Endothelial cell (in vitro differentiated cells): Measurements from ENCODE around the gene GPR176. TPM values are rescaled to one million over a fixed set of nuclear protein-coding genes. Genes with fewer than 3 reads are reported as not detected.

ENCODE experiments used
- DNase-seq: peaks from one replicate; pipeline ENCODE4 v3.0.0; 2021; ENCODE audit warnings: low spot score
- H3K27ac Mint-ChIP-seq: one replicate; pipeline ENCODE4 v1.8.0; 2021; ENCODE audit warnings: mixed read lengths, inconsistent platforms; ENCODE audit not compliant: unreplicated experiment
- H3K27me3 Mint-ChIP-seq: one replicate; pipeline ENCODE4 v1.8.0; 2021; ENCODE audit warnings: mild to moderate bottlenecking, moderate library complexity, mixed read lengths, inconsistent platforms; ENCODE audit not compliant: unreplicated experiment
- H3K36me3 Mint-ChIP-seq: one replicate; pipeline ENCODE4 v1.8.0; 2021; ENCODE audit warnings: mild to moderate bottlenecking, low read depth, mixed read lengths, inconsistent platforms; ENCODE audit not compliant: unreplicated experiment
- H3K4me1 Mint-ChIP-seq: one replicate; pipeline ENCODE4 v1.8.0; 2021; ENCODE audit warnings: mild to moderate bottlenecking, mixed read lengths, inconsistent platforms; ENCODE audit not compliant: unreplicated experiment
- H3K4me3 Mint-ChIP-seq: one replicate; pipeline ENCODE4 v1.8.0; 2021; ENCODE audit warnings: mild to moderate bottlenecking, mixed read lengths, inconsistent platforms; ENCODE audit not compliant: unreplicated experiment
- H3K9me3 Mint-ChIP-seq: one replicate; pipeline ENCODE4 v1.8.0; 2021; ENCODE audit warnings: mixed read lengths, inconsistent platforms; ENCODE audit not compliant: unreplicated experiment
- CTCF ChIP-seq: fragments of 200-600 bp; sonication (generic); IDR thresholded peaks from one replicate; pipeline ENCODE4 v1.5.0; 2021; ENCODE audit warnings: antibody characterized with exemption; ENCODE audit not compliant: unreplicated experiment
- total RNA-seq: library from RNA; stranded (reverse); fragmentation: NEBNext Ultra II Directional; extraction: Animal tissue kit (Norgen Biotek cat#: 25700); gene quantifications from one replicate; pipeline ENCODE4 v1.2.1, GENCODE V29; 2021; ENCODE audit not compliant: unreplicated experiment

Gene GPR176
- total RNA-seq, 1 donor from 2014 or later = 2.4 TPM

- Mint-ChIP-seq H3K27ac (no peak overlapping the region), H3K4me1 (peaks cover 6% of the 10 kb centered on the region)
Measured at GRCh38 chr15:39869254-39869653, 50.8 kb downstream of the GPR176 start.

DNA sequence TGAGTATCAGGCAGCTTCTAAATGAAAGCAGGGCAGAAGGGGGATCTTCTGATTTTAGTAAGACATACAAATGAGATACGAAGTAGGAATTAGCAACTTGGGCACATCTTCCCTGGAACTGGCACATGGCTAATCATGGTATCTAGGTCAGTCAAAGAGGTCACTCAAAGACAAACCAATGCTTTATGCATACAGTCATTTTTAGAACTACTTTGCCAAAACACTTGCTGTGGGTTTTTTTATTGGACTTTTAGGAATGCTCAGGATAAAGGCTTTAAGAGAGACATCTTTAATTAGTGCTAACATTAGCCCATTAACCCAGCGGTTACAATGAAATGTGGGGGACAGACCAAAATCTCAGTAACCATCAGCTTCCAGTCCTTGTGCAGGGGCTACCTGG, 51.7 kb downstream of the GPR176 start:
- Mint-ChIP-seq H3K27ac (no peak overlapping the region), H3K36me3 (no peaks in the 10 kb centered on the region), H3K4me1 (peaks cover 6% of the 10 kb centered on the region), H3K4me3 (no peak overlapping the region), H3K27me3 (no peaks in the 10 kb centered on the region), H3K9me3 (no peaks in the 10 kb centered on the region)
- TF ChIP-seq CTCF = no peak
- no peak for DNase-seq

More at GRCh38 chr15:39869254-39869653, 50.8 kb downstream of the GPR176 start:
- no peak for TF ChIP-seq CTCF
- no peak for DNase-seq
- H3K4me3 Mint-ChIP-seq = no peak overlapping the region
- no peaks in the 10 kb centered on the region for H3K9me3 Mint-ChIP-seq
- no peaks in the 10 kb centered on the region for H3K36me3 Mint-ChIP-seq
- H3K27me3 Mint-ChIP-seq = no peaks in the 10 kb centered on the region

GRCh38 chr15:39864116-39864515, 56.0 kb downstream of the GPR176 start:
- no peaks in the 10 kb centered on the region for H3K4me1 Mint-ChIP-seq
- H3K27me3 Mint-ChIP-seq = no peaks in the 10 kb centered on the region
- TF ChIP-seq CTCF = no peak

GRCh38 chr15:39860871-39861270, 59.2 kb downstream of the GPR176 start:
- Mint-ChIP-seq H3K4me1 (no peaks in the 10 kb centered on the region), H3K4me3 (no peak overlapping the region), H3K36me3 (no peaks in the 10 kb centered on the region), H3K27ac (no peak overlapping the region), H3K27me3 (no peaks in the 10 kb centered on the region), H3K9me3 (no peaks in the 10 kb centered on the region)
- TF ChIP-seq CTCF = no peak
- DNase-seq = no peak

More at GRCh38 chr15:39864116-39864515, 56.0 kb downstream of the GPR176 start:
- H3K9me3 Mint-ChIP-seq = no peaks in the 10 kb centered on the region
- H3K27ac Mint-ChIP-seq = no peak overlapping the region
- no peak for DNase-seq
- no peak overlapping the region for H3K4me3 Mint-ChIP-seq
- no peaks in the 10 kb centered on the region for H3K36me3 Mint-ChIP-seq

GRCh38 chr15:39860200-39860599, 59.9 kb downstream of the GPR176 start:
- Mint-ChIP-seq H3K27ac (no peak overlapping the region), H3K4me3 (no peak overlapping the region), H3K4me1 (peaks cover 7% of the 10 kb centered on the region)

More at GRCh38 chr15:39860200-39860599, 59.9 kb downstream of the GPR176 start:
- no peaks in the 10 kb centered on the region for H3K36me3 Mint-ChIP-seq
- no peak for DNase-seq
- no peaks in the 10 kb centered on the region for H3K27me3 Mint-ChIP-seq
- H3K9me3 Mint-ChIP-seq = no peaks in the 10 kb centered on the region
- no peak for TF ChIP-seq CTCF
